Thyroid gland (tissue), 4 donors: ENCODE measurements around the gene MS4A6A.

ENCODE experiments used
- CTCF ChIP-seq, 6 experiments: fragments of 200-600 bp in 3 of 6; fragments of 450-650 bp in 3 of 6; sonication (generic) in 3 of 6; IDR thresholded peaks; one replicate each; pipeline ENCODE4 v1.5.1; 2016 to 2019; ENCODE audit warnings: antibody characterized with exemption in 6 of 6, mild to moderate bottlenecking in 2 of 6, inconsistent platforms in 1 of 6, moderate library complexity in 1 of 6
- POLR2A ChIP-seq, 2 donors: fragments of 450-650 bp; IDR thresholded peaks; one replicate each; pipeline ENCODE4 v1.6.1; 2017; ENCODE audit warnings: antibody characterized with exemption in 2 of 2, mild to moderate bottlenecking in 2 of 2, moderate library complexity in 1 of 2

GRCh38 chr11:60211206-60211605 is 28.3 kb upstream of the MS4A6A start:
- TF ChIP-seq CTCF (IDR thresholded peaks at IDR 0.05) (no peak), POLR2A (IDR thresholded peaks at IDR 0.05) (no peak)
